GM12891 (cell line): ENCODE measurements around the gene PRM2.

Source experiments
- POLR2A ChIP-seq: IDR thresholded peaks from 2 replicates; pipeline ENCODE4 v1.6.1; 2011; ENCODE audit warnings: low read depth, low read length, control low read depth
- POLR2AphosphoS5 ChIP-seq: IDR thresholded peaks from 2 replicates; pipeline ENCODE4 v1.6.1; 2011; ENCODE audit warnings: low read depth, low read length, control low read depth
- SPI1 ChIP-seq: IDR thresholded peaks from 2 replicates; pipeline ENCODE4 v1.6.1; 2011; ENCODE audit warnings: low read depth, low read length, control low read depth
- TAF1 ChIP-seq: IDR thresholded peaks from 2 replicates; pipeline ENCODE4 v1.6.1; 2011; ENCODE audit warnings: low read depth, low read length, control low read depth

DNA sequence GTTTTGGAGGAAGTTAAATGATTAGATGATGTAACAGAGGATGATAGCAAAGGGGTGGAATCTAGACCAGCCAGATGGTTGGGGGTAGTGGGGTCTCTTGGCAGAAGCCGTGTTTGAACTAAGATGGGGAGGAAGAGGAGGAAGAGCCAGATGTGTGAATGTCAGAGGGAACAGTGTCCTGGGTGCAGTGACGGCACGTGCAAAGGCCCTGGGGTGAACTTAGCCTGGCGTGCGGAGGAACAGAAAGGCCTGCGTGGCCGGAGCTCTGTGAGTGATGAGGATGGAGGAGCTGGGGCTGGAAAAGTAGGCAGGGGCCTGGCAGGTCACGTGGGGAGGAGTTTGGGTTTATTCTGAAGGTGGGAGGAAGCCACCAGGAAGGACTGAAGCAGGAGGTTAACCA is 42.5 kb upstream of the PRM2 start:
- no peak for TF ChIP-seq POLR2A
- no peak for TF ChIP-seq POLR2AphosphoS5
- TF ChIP-seq SPI1, result no peak
- no peak for TF ChIP-seq TAF1
